HG03565 (cell line): ENCODE results near the gene CBLN4.

Experiments
- ATAC-seq: cut with Tn5 transposase; IDR thresholded peaks from one replicate; pipeline ENCODE4 v1.9.1; 2021; ENCODE audit warnings: mild to moderate bottlenecking, moderate library complexity; ENCODE audit not compliant: unreplicated experiment

CBLN4 gene

DNA sequence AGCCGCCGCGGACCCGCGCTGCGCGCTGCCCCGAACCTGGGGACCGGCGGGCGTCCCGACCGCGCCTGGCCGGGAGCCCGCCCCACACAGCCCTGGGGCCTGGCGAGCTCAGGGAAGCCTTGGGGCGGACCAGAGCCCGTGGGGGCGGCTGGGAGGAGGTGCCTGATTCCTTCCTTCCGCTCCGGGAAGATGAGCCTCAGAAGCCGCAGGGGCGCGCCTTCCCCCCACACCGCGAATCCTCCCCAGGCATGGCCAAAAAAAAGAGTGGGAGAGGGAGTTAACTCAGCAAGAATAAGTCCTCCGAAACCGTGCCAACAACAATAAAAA is at the start of gene CBLN4:
Gene CBLN4, minus strand, starts transcription at position 131 of the 327 bp plus-strand sequence. CDS start 1,348 bp downstream, outside the sequence.
- ATAC-seq = no peak

DNA sequence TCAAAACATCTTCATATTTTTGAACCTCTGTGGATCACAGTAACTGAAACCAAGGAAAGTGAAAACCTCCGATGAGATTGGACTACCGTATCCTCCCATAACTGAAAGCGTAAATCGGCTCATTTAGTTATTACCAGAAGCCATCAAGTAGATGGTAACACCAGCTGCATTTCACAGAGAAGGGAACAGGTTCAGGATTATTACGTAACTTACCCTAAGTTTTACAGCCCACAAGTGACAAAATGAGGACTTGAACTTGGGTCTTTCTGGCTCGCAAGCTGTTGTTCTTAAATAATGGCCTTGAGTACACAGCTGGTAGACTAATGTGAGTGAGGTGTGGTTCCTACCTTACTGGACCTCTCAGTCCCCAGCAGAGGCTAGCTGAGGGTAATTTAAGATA is 37.9 kb upstream of the CBLN4 start:
- no peak for ATAC-seq

DNA sequence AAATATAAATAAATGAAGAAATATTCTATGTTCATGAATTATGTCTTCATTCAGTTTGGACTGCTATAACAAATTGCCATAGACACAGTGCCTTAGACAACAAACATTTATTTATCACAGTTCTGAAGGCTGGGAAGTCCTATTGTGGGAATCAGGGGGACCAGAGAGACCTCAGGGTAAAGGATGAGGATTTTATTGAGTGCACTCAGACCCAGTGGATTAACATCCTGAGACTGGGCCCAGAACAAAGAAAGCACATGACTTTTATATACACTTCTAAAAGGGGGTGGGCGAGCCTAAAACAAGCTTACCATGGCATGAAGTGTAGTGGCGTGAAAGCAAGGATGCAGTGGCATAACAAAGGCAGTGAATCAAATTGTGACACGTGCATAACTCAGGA is 26.9 kb upstream of the CBLN4 start:
- ATAC-seq = no peak

DNA sequence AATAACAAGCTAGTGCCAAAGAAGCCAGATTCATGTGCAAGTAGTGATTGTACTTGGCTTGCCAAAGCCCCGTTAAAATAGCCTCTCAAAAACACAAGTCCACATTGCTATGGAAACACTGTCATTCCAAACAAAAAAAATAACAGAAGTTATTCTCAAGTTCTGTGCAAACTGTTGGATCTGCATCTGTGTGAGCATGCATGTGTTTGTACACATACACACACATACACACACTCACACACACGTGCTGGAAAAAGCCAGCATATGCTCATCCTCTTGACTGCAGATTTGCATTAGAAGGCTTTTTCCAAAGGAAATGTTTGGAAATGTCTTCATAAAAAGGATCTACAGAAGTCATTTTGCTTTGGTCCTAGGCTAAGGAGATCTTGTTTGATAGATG is 13.4 kb upstream of the CBLN4 start:
- no peak for ATAC-seq

DNA sequence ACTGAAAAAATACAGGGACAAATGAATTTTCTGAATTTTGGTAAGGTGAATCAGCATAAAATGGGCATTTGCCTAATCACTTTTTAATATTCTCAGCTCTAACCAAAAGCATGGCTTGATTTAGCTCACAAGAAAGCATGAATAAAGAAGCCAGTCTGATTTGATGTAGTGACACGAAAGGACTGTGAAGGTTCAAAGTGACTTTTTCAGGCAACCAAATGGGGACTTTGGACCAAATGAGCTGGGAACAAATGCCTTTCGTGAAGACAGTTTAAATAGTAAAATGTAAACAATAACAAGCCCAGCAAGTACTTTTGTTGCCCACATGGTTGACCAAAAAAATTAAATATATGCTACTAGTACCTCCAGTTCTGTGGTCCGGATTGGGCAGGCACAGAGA is 12.9 kb upstream of the CBLN4 start:
- no peak for ATAC-seq

DNA sequence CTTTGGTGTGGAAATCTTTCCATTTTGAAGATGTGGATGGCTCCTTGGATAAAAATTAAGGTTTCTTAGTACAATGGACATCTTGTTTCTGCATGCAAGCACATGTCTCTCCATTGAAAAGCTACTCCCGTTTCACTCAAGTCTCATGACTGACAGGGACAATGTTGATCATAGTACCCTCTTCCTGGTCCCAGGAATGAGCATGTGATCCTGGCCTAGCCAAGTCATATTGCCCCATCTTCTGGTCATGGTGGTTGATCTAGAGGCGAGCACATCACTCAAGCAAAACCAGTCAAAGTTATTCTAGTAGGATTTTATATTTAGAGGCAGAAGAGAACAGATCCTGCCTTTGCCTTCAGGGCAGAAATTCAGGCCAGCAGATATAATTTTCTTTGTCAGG is 12.2 kb upstream of the CBLN4 start:
- no peak for ATAC-seq

DNA sequence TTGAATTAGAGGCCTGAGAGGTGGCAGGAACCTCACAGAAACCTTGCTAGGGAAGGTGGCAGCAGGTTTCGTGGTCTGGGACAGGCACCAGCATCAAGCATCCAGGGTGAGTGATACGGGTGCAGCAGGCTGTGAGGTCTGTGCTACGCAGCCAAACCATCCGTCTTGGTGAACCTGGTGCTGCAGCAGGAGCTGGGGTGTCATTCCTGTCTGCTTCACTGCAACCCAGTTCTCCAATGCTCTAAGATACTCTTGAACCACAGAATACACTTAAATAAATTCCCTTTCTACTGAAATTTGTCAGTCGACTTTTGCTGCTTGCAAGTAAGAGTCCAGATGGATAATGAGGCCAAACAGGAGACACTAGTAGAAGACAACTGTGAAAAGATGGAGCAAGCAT is 9.7 kb upstream of the CBLN4 start:
- no peak for ATAC-seq

DNA sequence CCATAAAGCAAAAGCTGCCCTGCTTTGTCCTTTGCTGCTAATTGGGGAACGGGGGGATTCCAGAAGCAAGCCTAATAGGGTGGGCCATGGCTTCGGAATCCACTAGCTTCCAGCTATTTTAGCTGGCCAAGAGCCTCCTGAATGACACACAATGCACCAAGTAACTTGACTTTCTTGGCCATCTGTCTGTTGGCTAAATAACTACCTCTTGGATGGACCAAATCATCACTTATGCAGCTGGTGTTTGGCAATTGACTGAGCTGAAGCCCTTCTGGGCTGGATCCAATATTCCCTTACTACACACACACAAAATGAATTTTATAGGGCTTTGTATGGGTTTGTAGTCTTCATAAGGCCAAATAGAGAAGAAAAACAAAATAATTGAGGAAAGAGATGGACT is 8.8 kb upstream of the CBLN4 start:
- no peak for ATAC-seq

DNA sequence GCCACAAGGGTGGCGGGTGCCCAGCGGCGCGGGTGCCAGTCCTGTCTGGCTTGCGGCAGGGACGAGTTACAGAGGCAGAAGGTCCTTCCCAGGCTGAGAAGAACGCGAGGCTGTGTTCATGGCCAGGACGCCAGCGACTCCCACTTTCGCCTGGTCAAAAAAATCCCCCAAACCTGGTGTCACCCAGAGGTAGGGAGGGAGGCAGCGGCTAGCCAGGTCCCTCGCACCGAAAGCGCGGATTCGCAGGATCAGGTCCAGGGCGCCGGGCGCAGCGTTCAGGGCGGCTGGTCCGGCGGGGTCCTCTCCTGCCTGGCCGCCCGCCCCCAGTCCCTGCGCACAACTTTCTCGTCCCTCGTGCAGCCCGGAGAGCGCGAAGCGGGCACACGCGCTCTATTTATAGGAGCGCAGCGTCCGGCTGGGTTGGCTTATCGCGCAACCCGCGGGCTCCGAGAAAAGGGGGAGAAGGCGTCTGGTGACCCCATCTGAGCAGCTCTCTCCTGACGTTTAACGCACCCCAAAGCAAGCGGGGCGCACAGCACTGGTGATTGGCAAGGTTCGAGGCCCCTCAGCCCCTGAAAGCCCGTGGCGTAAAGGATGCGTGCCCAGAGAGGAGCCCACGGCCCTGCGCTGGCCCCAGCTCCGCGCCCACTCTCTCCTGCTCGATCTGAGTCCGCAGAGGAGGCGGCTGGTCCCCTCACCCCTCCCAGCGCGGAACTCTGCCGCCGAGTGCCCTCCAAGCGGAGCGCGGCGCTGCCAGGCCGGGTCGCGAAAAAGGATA is 519 bp downstream of the CBLN4 start:
- no peak for ATAC-seq

DNA sequence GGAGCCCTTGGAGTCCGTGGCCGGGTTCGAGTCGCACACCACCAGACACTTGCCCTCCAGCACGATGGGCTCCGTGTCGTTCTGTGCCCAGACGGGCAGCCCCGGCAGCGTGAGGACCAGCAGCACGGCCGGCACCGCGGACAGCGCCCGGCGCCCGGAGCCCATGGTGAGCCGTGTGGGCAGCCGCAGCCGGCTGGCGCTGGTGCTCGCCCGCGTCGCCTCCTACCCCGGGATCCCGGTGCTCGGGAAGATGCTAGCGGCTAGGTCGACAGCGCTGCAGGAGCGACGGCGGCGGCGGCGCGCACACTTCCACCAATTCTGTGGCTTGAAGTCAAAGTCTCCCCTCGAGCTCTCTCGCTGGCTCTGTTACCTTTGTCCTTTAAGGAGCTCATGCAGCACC is 1.3 kb downstream of the CBLN4 start:
- ATAC-seq = no peak

DNA sequence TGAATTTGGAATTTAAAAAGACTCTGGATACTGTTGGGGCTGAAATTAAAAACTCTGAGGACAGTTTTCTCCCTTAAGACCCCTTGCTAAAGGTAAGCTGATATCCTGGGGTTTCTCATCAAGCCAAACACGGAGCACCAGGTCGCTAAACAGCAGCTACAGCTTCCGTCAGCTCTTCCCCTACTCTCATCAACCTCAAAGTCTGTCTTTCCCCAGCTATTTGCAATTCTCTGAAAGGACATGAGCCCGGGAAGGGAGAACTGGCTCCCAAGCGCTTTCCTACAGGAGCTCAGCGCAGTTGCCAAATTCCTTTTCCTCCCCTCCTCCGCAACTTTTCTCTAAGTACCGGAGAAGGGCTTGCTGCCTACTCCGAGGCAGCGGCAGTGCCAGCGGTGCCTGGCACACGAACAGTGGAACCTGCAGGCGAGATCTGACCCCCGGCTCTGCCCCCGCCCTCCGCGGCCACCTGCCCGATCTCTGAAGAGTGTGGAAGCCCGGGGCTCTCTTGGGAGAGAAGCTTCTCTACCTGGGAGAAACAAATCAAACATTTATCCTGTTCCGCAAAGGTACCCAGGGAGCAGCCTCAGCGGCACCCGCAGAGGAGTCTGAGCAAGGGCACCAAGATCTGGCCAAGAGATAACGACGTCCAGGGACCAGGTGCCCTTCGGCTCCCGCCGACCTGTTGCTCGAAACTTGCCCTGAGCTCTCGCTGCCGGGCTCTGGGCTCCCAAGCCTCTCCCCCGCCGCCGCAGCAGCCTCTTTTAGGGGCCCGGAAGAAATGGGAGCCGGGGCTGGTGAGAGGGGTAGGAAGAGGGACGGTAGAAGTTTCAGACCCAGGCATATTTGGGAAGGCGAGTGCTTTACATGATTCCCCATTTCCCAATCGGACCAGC is 2.2 kb downstream of the CBLN4 start:
- no peak for ATAC-seq

DNA sequence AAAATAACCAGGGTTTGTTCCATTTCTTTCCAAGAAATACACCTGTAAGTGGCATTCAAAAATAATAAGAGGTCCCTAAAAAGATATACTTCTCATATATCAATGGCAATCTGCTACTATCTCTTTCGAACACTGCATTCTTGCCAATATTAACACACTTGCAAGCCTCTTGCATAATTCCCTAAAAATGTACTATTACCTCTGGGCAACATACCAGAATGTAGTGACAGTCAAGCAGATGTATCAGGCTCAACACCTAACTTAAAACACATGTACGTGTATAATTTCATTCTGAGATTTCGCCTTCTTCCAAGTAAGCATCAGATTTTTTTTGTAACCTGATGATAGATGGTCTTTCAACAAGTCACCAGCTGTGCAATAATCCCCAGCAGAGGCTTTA is 3.4 kb downstream of the CBLN4 start:
- ATAC-seq = no peak

DNA sequence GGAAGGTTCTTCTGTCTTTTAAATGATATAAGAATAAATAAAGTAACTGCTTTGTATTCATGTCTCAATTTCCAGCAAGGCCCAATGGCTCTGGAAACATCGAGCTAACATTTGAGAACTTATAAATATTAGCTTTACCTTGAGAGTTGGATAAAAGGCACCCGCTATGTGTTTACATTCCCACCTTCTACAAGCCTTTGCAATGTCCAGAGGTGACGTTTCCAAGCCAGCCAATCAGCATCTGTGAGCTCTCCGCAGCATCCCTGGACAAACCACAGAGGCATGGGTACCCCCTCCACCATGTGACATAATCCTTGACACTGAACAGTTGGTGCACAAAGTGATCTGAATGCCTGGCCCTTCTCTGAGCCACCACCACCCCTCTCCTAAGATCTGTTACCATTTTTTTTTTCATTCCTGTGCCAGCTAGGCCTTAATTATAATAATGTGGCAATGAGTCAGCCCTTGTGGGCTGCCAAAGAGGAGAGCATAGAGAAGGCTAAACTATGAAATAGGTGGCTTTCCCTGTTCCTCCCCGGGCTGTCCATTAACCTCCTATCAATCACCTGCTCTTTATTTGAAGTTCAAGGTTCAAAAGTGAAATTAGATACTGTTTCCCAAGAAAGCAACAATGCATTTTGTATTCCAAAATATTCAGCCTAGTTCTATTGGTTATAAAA is 4.1 kb downstream of the CBLN4 start:
- no peak for ATAC-seq

DNA sequence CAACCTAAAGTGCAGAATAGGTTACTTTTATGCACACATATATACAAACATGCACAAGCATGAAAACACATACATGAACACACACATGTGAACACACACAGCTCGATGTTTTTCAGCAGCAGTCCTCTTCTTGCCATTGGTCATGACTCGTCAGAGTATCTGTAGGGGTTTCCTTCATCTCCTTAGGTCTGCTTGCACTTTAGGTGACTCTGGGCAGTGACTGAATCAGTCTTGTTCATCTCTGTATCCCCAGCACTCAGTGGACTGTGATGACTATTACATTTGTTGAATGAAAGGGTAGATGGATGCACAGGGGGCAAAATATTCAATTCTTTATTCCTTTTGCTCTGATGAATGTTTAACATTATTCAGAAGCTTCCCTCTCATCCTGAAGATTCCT is 26.8 kb downstream of the CBLN4 start:
- ATAC-seq = no peak

DNA sequence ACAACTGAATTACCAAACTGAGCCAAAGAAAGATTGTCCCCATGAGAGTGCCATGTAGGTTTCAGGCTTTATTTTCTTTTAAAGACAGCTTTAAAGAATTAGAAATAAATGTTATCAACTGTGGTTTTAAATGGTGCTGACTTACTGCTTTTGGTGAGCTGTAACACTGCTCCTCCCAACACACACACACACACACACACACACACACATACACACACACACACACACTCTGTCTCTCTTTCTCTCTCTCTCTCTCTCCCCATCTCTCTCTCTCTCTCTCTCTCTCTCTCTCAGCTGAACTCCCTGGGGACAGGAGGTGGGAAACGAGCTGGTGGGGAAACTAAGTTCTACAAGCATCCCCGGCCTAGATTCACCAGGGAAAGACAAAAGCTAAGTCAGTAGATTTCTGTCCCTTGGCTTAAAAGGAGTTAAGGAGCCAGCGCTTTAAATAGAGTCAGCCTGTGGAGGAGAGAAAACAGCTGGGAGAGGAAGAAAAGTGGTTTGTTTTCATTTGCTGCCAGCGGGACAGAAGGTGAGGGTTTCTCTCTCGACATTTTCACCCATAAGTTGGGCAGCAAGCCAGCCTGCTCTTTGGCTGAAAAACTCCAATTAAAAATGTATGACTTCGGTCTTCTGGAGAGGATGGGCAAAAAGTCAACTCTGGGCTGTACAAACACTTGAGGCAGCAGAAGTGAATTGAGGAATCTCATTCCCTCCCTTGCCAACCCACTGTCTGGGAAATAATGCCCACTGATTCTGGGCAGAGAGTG is 27.4 kb downstream of the CBLN4 start:
- no peak for ATAC-seq

DNA sequence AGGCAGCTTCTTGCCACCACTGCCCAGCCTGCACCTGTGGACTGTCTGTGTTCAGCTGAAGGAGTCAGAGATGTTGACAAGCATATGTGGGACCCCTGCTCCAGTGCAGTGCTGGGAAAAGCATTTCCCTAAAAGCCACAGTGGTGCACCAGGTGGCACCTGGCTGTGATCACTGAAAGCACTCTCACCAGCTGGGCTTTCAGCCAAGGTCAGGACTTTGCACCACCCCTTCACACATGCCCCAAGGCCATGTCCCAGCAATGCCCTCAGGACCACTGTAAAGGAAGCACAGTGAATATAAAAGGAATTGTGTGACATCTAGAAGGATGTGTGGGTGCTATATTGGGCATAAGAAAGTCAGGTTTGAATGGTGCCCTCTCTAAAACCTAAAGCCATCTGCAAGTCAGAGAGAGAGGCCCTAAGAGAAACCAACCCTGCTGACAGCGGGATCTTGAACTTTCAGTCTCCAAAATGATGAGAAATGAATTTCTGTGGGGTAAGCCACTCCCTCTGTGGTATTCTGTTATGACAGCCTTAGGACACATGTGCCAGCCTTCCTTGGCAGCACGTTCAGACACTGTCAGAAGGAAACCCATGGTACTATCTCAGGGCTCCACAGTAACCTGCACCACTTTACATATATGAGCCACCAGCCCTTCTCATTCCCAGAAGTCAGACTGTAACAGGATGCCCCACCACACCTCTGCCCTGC is 30.7 kb downstream of the CBLN4 start:
- no peak for ATAC-seq

DNA sequence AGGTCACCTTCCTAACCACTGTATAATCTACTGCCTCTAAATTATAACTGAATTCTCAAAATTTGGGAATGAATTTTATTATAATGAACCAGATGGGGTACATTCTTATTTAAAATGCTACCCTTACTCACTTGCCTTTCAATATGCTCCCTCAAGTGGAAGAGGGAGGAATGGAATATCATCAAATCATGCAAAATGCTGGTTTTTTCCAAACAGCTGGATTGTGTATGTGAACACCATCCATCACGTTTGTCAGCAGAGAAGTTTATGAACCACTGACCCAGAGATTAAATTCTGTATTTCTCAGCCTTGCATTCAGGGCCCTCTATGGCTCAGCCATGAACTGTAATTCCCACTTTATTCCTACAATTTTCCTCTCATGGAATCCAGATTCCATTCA is 40.5 kb downstream of the CBLN4 start:
- ATAC-seq = no peak

DNA sequence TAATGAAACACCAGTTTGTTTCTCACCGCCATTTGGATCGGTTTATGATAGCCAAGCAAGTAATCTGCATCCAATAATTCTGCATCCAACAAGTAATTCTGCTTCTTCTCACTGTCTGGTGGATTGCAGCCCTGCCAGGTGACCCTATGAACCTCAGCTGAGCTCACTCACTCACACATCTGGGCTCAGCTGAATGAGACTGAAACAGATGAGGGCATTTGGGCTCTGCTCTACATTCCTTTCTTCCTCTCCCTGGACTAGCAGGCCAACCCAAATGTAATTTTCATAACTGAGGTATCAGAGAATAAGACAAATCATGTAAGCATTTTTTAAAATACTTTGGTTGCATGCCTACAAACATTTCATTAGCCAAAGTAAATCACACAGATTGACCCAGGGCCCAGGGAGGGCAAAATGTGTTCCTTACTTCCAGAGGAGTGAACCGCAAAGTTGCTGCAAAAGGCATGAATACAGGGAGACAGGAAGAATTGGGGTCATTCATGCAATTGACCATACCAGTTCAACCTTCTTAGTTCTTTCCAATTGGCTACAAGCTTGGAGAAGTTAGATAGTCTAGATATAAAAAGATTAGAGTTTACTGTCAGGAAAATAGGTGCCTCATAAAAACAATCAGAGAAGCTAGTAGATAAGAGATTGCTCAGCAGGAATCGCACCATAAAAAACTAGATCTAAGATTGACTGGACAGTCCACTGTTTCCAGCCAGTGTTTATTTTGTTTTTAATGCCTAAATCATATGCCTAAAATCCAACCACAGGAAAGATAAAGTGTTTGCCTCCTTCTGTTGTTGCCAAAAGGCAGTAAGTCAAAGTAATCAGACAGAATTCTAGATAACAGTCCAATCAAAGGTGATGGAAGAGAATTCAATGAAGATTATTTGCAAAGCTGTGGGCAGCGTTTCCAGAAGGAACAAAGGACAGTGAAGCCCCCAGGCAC is 43.7 kb downstream of the CBLN4 start:
- ATAC-seq = no peak

DNA sequence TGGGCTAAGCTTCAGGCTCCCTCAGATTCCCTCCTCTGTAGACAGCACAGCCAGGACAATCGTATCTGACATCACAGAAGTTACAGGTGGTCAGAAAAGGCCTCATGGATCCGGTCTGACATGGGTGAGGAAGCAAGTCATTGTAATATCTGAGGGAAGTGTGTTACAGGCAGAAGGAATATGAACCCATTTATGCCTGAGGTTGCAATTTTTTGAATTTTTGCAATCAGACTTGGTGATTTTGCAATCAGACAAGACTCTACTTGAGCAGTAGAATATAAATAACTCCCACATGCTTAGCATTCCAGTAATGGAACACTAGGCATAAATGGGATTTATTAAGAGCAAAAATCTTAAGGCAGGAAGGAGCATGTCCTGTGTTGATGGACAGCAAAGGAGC is 52.1 kb downstream of the CBLN4 start:
- no peak for ATAC-seq
